AG10803 (cell line): Measurements from ENCODE around the gene SLC8A2.

Experiments
- DNase-seq: peaks from one replicate; pipeline ENCODE4 v3.0.0; 2010; ENCODE audit warnings: low read depth
- H3K4me3 ChIP-seq: 2 replicates; pipeline ENCODE4 v1.5.1; 2011; ENCODE audit warnings: mild to moderate bottlenecking, low read length, control low read depth
- CTCF ChIP-seq: conservative IDR thresholded peaks from 2 replicates; pipeline ENCODE4 v1.5.1; 2011; ENCODE audit warnings: mild to moderate bottlenecking, low read length, control low read depth, inconsistent platforms

Gene SLC8A2

GRCh38 chr19:47514151-47514868 is 42.6 kb upstream of the SLC8A2 start:
- no peak for TF ChIP-seq CTCF
- H3K4me3 ChIP-seq = peak overlapping the region; percentile 99
- no peak for DNase-seq

GRCh38 chr19:47512948-47513319 is 41.2 kb upstream of the SLC8A2 start:
- no peak for TF ChIP-seq CTCF
- DNase-seq = no peak

DNA sequence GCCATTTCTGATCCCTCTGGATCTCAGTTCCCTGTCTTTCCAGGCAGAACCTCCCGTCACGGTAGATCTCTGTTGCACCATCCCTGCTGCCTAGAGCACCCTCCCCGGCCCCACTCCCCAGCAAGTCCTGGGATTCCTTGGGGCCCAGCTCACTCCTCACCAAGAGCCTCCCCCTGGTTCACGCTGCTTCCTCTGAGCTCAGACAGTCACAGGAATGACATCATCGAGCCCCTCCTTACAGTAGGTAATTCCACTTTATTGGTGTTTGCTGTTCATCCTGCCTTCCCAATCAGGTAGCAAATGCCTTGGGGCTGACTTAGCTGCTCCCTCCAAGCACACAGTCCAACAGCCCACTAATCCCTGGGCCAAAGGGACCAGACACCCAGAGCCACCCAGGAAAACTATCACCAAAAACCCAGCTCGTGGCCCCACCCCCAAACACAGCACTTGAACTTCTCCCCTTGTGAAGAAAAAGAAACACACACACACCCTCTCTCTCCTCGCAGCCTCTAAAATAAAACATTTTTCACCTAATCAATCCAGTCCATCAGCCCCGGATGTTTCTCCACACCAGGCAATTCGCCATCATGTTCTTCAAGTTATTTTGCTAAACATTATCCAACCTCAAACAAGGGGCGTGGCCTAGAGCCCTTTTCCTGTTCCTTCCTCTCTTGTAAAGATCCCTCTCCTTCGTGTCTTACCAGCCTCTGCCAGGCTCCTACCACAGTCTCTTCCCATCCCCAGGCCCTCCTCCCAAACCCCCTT is 40.7 kb upstream of the SLC8A2 start:
- no peak for TF ChIP-seq CTCF
- H3K4me3 ChIP-seq = peak overlapping the region; percentile 99
- DNase-seq = peak; percentile 80

More at GRCh38 chr19:47512948-47513319, 41.2 kb upstream of the SLC8A2 start:
- H3K4me3 ChIP-seq = peak overlapping the region; percentile 99

DNA sequence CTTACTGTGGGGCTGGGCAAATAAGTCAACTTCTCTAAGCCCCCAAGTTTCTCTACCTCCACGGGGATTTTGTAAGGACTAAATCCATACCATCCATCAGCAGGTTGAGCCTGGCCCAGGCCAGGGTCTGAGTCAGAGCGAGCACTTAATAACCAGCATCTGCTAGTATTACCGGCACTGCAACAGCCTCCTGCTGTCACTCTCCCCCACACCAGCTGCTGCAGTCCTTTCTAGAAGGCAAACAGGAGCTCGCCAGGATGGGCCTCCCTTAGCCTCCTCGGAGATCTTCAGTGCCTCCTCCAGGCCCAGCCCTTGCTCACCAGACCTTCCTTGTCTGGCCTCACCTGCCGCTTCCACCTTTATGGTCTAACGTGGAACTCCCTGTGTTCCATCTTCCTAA is 40.0 kb upstream of the SLC8A2 start:
- DNase-seq = peak; percentile 46
- H3K4me3 ChIP-seq = peak overlapping the region; percentile 99
- TF ChIP-seq CTCF = no peak

- H3K4me3 ChIP-seq = no peak overlapping the region
- DNase-seq = no peak
- no peak for TF ChIP-seq CTCF
These were observed 39.4 kb upstream of the SLC8A2 start for GRCh38 chr19:47511128-47511517.

DNA sequence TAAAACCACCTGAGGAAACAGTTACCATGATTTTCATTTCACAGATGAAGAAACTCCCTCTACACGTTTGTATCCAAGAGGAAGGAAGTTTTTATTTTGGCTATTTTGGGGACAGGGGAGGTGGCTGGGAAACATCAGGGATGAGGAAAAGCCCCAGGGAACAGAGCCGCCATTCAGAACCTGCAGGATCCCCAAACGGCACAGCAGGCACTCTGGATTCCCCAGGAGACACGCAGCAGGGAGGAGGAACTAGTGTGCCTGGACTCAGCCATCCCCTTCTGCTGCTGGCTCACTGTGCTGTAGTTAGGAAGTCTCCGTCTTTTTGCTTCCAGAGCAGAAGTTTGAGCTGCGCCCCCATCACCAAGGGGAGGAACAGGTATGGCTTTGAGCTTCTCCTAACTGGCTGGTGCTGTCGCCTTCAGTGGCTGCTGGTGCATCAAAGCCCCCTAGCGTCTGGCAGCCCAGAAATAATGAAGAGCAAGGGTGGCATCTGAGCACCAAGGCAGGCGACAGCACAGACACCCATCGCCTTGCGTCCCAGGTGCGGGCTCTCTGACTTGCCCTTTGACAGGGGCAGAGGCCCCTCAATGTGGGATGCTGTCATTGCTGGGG is 38.9 kb upstream of the SLC8A2 start:
- no peak for DNase-seq
- no peak for TF ChIP-seq CTCF
- no peak overlapping the region for H3K4me3 ChIP-seq
